Measurements from ENCODE around the gene PLLP. TPM values are rescaled to one million over a fixed set of nuclear protein-coding genes. Genes with fewer than 3 reads are reported as not detected.

Gene PLLP
- 104 TPM for total RNA-seq
- long read RNA-seq, transcript PLLP-201 (4 exons, 1,512 nt) = major isoform, 135 of 161 reads
- long read RNA-seq, partial matches to known transcripts = 6 of 161 reads
- long read RNA-seq, other reads (novel, unspliced or antisense) = 17 of 161 reads

- intact Hi-C loops (cut with DNase I) = no loop called here
- ATAC-seq (peak; percentile 91), DNase-seq (peak; percentile 85)
- Histone ChIP-seq H3K27me3 (peaks cover 21% of the 10 kb centered on the region), H3K4me1 (peaks cover 4% of the 10 kb centered on the region), H3K4me3 (peak within 1 kb of the TSS; percentile 70), H3K27ac (peak within 1 kb of the TSS; percentile 84), H3K36me3 (no peaks in the 10 kb centered on the region), H3K9me3 (no peaks in the 10 kb centered on the region)
- no peak for TF ChIP-seq CTCF (IDR thresholded peaks at IDR 0.05)
Measured at GRCh38 chr16:57284209-57284951, at the start of gene PLLP. Gene PLLP, minus strand, starts transcription at chr16:57284672. Its CDS starts 132 bp downstream, at chr16:57284540.

- Histone ChIP-seq H3K36me3 (no peaks in the 10 kb centered on the region), H3K27ac (no peak overlapping the region), H3K27me3 (no peaks in the 10 kb centered on the region), H3K4me3 (no peak overlapping the region), H3K4me1 (no peaks in the 10 kb centered on the region), H3K9me3 (no peaks in the 10 kb centered on the region)
- ATAC-seq = no peak
- no peak for TF ChIP-seq CTCF (IDR thresholded peaks at IDR 0.05)
- intact Hi-C loops (cut with DNase I) = no loop called here
- no peak for DNase-seq
Measured at GRCh38 chr16:57333402-57333801, 48.9 kb upstream of the PLLP start.

GRCh38 chr16:57331355-57331754 is 46.9 kb upstream of the PLLP start:
- Histone ChIP-seq H3K4me1 (no peaks in the 10 kb centered on the region), H3K27me3 (no peaks in the 10 kb centered on the region), H3K27ac (no peak overlapping the region), H3K36me3 (no peaks in the 10 kb centered on the region), H3K9me3 (no peaks in the 10 kb centered on the region), H3K4me3 (no peak overlapping the region)
- intact Hi-C loops (cut with DNase I) = no loop called here
- DNase-seq = no peak
- no peak for TF ChIP-seq CTCF (IDR thresholded peaks at IDR 0.05)
- ATAC-seq = no peak

GRCh38 chr16:57329718-57330327 is 45.4 kb upstream of the PLLP start:
- no peaks in the 10 kb centered on the region for H3K9me3 ChIP-seq
- no peaks in the 10 kb centered on the region for H3K27me3 ChIP-seq
- ATAC-seq = no peak
- TF ChIP-seq CTCF (IDR thresholded peaks at IDR 0.05) = no peak
- no peaks in the 10 kb centered on the region for H3K36me3 ChIP-seq
- no peak for DNase-seq
- intact Hi-C loops (cut with DNase I) = no loop called here
- H3K27ac ChIP-seq = no peak overlapping the region
- no peaks in the 10 kb centered on the region for H3K4me1 ChIP-seq
- no peak overlapping the region for H3K4me3 ChIP-seq

GRCh38 chr16:57325458-57325857 is 41.0 kb upstream of the PLLP start:
- H3K9me3 ChIP-seq = no peaks in the 10 kb centered on the region
- ATAC-seq = no peak
- no peaks in the 10 kb centered on the region for H3K4me1 ChIP-seq
- H3K36me3 ChIP-seq = no peaks in the 10 kb centered on the region
- H3K27ac ChIP-seq = no peak overlapping the region
- TF ChIP-seq CTCF (IDR thresholded peaks at IDR 0.05) = no peak
- no peak overlapping the region for H3K4me3 ChIP-seq
- intact Hi-C loops (cut with DNase I) = no loop called here
- H3K27me3 ChIP-seq = no peaks in the 10 kb centered on the region
- no peak for DNase-seq
